Epidermal melanocyte (primary cell): ENCODE measurements around the gene DPF1.

Experiments
- DNase-seq: peaks from one replicate; pipeline ENCODE4 v3.0.0; 2011; ENCODE audit warnings: low spot score; ENCODE audit not compliant: insufficient read length

DPF1 gene

DNA sequence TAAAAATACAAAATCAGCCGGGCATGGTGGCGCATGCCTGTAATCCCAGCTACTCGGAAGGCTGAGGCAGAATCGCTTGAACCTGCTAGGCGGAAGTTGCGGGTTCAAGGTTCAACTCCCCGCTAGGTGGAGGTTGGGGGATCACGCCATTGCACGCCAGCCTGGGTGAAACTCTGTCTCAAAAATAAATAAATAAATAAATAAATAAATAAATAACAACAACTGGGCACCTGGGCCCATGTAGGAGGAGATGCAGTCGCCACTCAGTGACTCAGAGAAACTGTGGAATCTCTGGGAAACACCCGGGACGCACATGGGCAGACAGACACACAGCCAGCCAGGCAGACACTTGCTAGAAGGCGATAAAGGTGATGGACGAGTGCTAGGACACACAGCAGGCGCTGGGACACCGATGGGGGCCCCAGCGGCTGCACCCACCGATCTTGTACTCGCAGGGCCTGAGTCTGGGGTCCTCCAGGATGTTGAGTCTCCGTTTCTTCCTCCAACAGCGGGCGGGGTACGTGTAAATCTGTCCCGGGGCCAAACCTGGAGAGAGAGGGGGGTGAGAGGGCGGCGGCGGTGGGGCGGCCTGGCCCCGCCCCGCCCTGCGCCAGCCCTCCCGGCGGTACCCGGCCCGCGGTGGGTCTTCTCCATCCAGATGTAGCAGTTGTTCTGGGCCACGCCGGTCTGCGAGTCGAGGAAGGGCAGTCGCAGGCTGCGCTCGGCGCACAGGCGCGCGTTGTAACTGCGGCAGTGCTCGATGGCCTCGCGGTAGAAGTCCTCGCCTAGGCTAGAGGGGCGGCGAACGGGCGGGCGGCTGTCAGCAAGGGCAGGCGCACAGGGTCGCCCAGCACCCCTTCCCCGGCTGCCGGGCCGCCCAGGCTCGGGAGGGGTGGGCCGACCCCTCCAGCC, 1.8 kb downstream of the DPF1 start:
- DNase-seq, result no peak

GRCh38 chr19:38221421-38221820, 2.6 kb downstream of the DPF1 start:
- DNase-seq, result no peak

DNA sequence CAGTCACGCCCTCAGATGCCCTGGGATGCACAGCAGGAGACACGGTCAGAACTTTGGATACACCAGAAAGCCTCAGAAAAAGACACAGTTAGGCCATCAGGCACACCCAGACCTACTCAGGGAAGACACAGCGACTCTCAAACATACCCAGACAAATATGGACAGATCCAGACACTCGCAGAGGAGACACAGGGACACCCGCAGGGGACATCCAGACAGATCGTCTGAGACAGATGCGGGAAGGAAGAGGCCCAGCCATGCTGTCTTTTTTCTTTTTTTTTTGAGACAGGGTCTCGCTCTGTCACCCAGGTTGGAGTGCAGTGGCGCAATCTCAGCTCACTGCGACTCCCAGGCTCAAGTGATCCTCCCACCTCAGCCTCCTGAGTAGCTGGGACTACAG, 4.8 kb downstream of the DPF1 start:
- no peak for DNase-seq

- no peak for DNase-seq
These were observed 5.8 kb downstream of the DPF1 start for GRCh38 chr19:38218204-38218603.

DNA sequence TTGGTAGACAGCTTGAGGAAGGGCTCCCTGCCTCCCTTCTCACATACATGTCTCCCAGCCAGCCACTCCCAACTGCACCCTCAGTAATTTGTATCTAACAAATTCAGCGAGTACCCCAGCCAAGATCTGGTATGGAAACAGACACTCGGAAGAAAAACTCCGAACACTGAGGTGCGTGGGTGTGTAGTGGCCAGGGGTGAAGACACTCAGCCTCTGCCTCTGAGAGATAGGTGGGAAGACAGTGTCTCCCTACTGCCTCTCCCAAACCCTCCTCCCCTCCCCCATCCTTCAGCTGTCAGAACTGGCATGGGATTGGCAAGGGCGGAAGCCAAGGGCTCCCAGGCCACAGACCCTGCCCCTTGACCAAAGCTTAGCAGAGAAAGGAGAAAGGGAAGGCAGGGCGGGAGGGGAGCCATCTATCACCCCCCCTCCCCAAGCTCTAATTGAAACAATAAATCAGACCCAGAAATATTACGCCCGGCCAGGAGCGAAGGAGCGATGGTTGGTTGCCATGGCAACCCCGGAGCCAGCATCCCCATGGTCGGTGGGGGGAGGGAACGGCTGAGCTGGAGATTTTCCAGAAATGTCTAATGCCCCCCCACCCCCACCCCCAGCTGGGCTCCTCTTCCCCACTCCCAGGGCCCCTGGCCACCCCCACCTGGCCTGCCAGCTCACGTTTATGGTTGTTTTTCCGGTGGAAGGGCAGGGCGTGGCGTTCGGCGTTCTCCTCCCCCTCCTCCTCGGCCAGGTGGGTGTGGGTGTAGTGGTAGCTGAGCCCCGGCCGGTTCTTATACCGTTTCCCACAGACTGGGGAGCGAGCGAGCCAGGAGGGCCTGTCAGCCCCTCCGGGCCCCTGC, 7.0 kb downstream of the DPF1 start:
- no peak for DNase-seq

DNA sequence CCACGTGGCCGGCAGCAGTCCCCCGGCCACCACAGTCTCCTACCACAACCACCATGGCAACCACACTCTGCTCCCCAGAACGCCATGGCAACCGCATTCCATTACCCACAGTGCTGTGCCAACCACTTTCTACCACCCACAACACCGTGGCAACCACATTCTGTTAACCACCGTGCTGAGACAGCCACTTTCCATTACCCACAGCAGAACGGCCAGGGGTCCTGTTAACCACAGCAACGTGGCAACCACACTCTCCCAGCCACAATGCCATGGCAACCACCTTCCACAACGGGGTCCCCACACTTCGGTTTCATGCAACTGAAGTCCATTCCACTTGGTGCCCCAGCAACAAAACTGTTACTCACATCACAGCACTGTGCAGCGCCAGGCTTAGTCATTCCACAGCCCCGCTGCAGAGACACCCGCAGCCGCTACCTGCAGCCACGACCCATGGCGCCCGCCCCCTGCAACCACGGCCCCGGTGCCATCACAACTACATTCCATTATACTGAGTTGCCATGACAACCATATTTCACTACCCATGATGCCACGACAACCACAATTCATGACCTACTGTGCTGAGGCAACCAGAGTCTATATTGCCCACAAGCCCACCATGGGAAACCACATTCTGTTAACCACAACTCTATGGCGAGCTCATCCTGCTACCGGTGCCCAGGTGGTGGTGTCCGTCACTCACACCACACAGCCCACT, 10.0 kb downstream of the DPF1 start:
- no peak for DNase-seq

- no peak for DNase-seq
These were observed 10.6 kb downstream of the DPF1 start for GRCh38 chr19:38213469-38213868.

GRCh38 chr19:38211766-38212165, 12.3 kb downstream of the DPF1 start:
- DNase-seq, result no peak

- DNase-seq, result no peak
These were observed 12.9 kb downstream of the DPF1 start for GRCh38 chr19:38211151-38211591.

DNA sequence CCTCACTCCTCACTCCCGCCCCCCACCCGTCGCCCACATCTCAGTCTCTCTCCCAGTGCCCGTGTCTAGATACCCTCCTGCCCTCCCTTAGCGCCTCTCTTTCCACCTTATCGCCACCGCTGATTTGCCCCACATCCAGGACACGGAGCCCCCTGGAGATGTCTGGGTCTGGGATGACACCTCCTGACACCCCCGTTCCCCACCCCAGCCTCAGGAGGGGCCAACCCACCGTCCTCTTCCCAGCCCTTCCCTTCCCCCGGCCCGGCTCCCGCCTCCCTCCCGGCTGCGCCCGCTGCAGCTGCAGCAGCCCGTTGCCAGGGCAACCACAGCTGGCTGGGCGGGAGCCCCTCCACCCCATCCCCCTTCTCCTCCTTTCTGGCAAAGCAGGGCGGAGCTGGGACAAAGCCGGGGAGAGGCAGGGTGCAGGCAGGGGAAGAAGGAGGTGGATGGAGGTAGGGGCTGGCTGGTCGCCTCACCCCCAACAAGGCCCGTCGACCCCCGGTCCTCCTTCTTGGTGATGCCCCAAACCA, 13.5 kb downstream of the DPF1 start:
- no peak for DNase-seq

- DNase-seq, result no peak
These were observed 14.2 kb downstream of the DPF1 start for GRCh38 chr19:38209671-38210457.

GRCh38 chr19:38209152-38209551, 14.9 kb downstream of the DPF1 start:
- DNase-seq, result no peak

GRCh38 chr19:38208571-38208970, 15.5 kb downstream of the DPF1 start:
- no peak for DNase-seq

DNA sequence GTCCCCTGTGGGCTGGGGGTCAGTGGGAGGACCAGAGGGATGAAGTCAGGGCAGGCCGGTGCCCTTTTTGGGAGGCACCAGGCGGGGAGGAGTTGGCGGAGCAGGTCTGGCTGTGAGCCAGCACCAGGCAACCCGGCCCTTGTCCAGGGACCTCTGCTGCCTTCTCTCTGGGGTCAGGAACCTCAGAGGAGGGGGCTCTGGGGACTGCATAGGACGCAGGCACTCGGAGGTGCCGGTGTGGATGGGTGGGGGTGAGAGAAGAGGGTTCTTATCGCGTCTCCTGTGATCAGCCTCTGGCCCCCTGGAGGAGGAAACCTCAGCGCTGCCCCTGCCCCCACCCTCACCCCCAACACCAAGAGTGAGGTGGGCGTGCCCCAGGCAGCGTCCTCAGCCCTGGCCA, 16.5 kb downstream of the DPF1 start:
- DNase-seq, result no peak

GRCh38 chr19:38206928-38207327, 17.1 kb downstream of the DPF1 start:
- DNase-seq, result no peak

GRCh38 chr19:38206006-38206745, 17.8 kb downstream of the DPF1 start:
- DNase-seq, result no peak

DNA sequence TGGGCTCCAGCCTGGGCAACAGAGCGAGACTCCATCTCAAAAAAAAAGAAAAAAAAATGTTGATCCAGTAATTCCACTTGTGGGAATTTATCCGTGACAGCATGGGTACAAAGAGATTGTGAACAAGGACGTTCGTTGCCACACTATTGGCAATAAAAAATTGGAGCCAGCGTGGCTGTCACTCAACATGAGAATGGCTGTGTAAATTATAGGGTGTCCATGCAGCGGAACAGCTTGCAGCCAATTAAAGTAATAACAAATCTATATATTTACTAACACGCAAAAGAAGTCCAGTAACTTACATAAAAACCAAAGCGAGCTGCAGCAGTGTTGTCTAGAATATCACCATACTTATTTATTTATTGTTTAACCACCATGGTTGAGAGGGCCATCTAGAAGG, 19.3 kb downstream of the DPF1 start:
- DNase-seq, result no peak

DNA sequence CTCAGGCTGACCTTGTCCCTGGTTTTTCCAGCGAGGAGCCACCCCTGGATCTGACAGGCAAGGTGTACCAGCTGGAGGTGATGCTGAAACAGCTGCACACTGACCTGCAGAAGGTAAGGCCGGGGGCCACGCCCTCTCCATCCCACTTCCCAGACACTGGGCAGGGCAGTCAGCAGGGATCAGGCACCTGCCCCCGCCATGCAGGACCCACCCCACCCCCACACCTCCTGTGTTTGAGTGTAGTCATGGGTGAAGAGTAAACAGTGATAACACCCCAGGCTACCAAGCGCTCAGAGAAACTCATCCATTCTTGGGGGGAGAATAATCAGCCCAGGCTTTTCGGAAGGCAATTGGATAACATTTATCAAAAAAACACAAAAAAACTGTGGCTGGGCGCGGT, 19.9 kb downstream of the DPF1 start:
- DNase-seq, result no peak

GRCh38 chr19:38203197-38203596, 20.8 kb downstream of the DPF1 start:
- no peak for DNase-seq

DNA sequence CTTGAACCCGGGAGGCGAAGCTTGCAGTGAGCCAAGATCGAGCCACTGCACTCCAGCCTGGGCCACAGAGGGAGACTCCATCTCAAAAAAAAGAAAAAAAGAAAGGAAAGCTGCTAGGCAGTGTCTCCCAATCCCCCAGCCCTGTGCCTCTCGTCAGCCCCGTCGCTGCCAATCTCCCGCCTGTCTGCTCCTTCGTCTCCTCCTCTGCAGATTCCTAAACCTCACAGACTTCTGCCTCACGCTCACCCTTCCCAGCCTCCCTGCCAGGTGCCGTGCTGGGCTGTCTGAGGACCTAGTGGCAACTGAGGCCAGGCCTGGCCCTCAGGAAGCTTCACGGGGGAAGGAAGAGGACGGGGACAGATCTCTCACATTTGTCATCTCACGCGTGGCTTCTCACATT, 21.5 kb downstream of the DPF1 start:
- DNase-seq, result no peak
